NCI-H1417 (cell line): ENCODE measurements around the gene UNC13C.
"Not testable (repeated sequence)": the region's sequence is repeated elsewhere in the genome, so short reads cannot be mapped to it uniquely, and the experiment has no call there.

Experiments used
- DNase-seq, 3 experiments: peaks; one replicate each; lab custom pipeline; 2025; lab: John Stamatoyannopoulos, UW

UNC13C gene

DNA sequence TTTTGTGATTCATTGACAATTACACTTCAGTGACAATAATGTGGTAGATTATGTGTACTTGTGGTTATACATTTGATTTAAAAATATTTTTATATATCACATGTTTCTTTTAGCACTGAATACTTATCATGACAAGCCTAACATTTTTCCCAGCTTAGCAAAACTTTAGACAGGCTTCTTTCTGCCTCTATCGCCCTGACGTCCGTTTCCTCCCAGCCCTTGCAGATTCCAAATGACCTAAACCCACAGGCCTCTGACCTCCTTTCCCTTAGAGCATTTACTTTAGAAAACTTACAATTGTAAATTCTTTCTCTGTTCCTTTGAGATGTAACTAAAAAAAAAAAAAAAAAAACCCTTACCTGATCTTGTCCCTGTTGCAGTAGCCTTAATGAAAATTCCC, 326.1 kb downstream of the UNC13C start:
- no peak for DNase-seq

DNA sequence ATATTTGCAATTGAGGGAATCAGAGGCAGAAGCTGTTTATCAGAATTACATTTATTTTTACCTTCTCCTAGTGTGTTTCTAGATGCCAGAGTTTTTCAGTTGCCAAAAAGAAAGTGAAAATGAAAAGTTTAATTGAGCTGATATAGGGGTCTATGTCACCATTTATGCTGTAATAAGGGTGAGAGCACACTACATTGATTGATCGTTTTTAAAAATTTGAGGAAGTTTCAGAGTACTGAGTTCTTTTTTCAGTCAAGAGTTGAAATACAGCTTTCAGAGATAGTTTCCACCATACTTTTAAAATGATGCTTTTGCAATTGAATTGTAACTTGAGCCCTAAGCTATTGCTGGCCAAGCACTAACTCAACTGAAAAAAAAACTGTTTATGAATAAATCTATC, 326.9 kb downstream of the UNC13C start:
- DNase-seq: no peak

DNA sequence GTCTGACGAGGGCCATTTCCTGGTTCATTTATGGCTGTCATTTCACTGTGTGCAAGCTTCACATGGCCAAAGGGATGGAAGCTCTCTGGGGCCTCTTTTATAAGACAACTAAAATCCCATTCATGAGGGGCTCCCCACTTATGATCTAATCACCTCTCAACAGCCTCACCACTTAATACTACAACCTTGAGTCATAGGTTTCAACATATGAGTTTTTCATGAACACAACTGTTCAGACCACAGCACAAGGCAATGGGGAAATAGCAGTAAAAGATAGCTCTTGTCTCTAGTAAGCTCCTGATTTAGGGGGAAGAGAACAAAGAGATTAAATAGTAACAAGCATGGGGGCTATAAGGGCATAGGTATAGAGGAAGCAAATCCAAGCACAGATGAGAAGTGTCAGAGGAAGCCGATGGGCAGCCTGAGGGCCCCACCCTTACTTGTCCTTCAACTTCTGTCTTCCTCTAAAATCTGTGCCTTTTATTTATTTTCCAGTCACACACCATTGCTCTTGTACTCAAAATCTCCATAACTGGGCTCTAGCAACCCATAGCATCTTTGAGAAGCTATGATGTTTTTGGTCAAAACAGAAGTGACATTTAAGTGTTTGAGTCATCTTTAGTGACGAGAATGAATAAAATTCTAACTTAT, 329.1 kb downstream of the UNC13C start:
- DNase-seq: no peak

DNA sequence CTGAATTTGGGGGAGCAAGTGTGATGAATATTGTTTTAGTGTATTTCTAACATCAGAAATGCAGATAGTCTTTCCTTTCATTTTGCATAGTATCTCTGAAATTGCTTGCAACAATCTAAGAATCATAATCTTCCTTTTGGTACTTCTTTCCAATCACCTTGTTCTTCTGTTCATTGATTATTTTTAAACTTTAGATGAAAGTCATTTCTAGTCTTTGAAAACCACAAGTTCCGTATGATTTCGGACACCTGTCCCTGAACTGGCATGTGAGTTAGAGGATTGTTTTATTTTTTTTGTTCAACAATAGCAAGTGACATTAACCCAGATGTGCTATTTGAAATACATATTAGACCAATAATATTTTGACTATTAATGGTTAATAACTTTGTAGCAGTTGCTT, 329.7 kb downstream of the UNC13C start:
- no peak for DNase-seq

DNA sequence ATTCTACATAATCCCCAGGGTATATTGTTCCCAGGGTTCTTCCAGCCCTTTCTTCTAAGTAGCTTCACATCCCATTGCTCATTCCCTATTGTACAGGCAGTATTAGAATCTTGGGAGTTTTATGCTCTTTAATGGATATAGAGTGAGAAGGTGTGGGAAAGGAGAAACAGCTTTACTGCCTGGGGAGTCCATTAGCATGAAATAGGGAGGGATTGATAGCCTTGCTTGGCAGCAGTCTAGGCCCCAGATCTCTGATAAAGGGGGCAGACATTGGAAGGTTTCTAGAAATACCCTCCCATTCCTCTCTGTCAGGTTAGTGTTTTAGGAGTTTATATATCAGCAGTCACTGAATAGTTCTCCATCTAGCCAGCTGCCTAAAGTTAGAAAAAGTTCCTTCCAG, 334.3 kb downstream of the UNC13C start:
- DNase-seq: no peak

DNA sequence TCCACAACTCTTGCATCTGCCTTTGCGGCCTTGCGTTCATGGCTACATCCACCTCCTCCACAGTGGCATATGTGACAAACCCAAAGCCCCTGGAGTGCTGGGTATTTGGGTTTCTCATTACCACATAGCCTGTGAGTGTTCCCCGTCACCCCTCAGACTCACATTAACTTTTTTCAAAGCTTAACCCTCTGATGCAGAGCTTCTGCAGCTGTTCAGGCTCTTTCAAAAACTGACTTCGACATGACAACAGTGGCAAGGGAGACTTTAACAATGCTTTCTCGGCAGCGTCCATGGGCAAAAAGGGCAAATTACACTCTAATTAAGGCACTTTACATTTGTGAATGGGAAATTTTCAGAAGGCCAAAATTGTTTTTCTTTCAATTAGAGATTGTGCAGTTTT, 343.2 kb downstream of the UNC13C start:
- DNase-seq: no peak

DNA sequence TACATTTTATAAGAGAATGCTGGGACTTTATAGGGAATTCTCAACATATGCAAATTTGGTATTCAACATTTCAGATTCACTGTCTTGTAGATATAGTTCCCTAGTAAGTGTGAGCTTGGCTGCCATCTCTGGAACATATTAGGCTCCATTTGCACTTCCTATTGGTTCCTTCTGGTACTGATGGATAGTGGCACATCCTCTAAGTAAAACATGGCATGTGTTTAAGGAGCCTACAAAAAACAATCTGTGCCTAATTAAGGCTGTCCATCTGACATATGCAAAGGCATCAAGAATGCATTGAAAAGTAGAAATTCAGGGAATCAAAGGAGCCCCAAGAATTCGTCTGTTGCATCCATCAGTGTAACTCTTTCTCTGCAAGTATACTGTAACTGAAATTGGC, 344.1 kb downstream of the UNC13C start:
- DNase-seq: no peak

DNA sequence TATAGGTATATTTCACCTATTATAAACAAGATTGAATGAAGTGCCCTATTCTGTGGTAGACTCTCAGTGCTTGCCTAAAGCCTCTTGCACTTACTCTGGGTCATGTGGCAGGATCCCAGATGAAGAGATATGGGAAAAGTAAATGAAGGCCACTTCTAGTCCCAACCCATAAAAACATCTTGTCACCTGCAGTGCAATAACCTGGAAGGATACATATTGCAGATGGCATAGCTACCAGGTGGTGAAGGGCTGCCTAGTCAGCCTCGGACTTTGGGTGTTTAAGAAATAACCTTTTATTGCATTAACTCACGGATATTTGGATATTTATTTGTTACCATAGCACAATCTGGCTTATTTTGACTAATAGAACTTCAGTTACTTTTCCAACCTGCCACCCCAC, 367.1 kb downstream of the UNC13C start:
- peak in 1 of 3 experiments; percentile 0 for DNase-seq

DNA sequence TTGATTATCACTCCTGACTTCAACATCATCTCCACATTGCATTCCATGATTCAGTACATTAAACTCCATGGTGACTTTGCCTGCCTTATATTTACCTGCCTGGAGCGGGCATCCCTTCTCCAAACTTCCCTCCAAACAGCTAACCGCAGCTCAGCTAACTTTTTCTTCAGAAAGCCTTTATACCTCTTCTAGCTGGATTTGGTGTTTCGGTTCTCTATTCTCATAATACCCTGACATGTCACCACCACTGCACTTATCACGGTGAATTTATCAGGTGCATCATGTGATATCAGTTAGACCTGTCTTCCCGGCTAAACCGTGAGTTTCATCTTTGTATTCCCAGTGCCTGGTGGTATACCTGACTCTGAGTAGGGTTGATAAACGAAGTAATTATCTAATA, 367.6 kb downstream of the UNC13C start:
- no peak for DNase-seq

DNA sequence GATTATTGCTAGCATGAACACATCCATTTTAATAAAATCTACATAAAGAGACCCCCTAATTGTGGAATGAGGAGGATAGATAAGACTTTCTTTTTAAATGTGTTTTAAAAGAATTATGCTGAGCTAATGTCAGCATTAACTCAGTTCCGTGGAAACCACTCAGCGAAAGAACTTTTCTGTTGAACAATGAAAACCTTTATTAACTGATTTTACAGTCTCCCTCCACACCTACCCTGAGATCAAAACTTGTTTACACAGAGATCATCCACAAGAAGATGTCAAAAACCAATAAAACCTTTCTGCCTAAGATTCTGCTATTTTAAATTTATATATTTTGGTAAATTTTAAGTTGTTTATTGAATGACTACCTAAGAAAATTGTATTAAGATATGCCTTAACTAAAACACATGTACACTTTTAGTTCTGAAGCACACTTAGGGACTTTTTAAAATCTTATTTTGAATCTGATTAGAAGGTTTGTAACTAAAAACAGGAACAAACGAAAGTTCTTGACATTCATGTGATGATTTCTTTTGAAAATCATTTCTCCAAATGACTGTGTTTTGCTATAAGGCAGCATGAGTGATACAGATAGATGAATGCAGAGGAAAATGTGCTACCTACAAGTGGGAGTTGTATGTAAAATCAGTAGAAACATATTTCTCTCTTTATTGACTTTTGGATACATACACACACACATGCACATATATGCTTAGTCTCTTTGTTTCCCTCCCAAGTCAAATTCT, 369.0 kb downstream of the UNC13C start:
- DNase-seq: no peak

DNA sequence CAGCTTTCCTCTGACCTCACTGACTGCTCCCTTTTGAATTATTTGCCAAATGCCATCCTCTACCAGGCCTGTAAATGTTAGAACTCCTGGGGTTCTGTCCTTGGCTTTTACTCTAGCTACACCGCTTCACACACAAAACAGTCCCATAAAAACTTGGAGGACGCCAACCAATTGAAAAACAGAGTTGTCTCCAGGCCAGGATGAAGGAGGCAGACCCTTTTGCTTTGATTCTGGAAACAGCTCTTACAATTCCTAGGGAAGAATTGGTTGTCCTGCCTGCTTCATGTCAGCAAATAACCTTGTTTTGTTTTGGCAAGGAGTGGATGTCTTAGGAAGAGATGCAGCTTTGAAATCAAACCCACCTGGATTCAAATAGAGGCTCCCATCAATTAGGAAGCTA, 375.5 kb downstream of the UNC13C start:
- DNase-seq: no peak

DNA sequence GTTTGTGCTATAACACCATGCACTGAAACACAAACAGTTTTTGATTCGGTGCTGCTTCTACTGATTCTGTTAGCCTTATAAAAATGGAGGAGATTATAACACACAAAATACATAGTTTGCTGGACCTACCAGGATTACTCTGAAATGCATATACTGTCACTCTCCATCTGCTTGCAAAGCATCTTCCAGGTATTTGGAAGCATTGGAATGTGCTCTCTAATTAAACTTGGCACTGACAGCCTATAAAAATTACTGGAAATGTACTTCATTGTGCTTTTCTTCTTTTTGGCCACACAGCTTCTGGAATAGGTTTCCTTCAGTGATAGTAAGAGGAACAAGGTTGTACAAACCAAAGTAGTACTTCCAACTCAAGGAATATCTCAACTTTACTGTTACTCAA, 376.1 kb downstream of the UNC13C start:
- no peak for DNase-seq

DNA sequence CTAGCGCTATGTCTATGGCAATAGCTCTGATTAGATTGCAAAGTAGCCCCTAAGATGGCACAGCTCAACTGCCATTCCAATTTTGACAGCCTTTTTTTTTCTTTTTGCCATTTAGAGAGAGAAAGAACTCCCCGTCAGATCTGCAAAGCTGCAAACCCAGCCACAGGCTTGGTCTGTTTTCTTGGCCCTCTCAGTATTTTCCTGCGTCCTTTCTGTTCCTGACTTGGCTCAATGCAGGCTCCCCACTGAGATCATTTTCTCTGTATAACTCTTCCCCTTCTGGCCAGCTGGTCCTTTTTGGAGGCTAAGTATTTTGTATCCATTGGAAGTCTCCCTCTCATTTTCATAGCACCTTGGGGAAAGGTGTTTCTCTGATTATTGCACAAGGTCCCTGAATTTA, 386.7 kb downstream of the UNC13C start:
- peak in 1 of 3 experiments; percentile 17 for DNase-seq

DNA sequence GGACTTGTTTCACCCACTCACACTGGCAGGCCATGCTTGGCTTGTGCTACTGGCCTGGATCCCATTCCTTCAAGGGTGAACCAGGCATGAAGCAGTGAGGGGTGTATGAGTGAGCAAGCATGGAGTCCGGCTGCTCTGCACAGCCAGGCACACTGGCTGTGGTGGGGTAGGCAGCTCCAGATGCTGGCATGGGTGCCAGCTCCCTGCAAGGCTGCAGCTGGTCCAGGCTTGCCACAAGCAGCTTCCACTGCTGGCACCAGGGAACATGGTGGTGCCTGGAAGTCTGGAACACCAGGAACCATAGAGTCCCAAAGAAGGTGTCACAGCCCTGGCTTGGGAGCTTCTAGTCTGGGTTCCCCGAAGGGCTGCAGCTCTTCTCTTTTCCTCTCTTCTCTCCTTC, 395.1 kb downstream of the UNC13C start:
- no peak for DNase-seq

DNA sequence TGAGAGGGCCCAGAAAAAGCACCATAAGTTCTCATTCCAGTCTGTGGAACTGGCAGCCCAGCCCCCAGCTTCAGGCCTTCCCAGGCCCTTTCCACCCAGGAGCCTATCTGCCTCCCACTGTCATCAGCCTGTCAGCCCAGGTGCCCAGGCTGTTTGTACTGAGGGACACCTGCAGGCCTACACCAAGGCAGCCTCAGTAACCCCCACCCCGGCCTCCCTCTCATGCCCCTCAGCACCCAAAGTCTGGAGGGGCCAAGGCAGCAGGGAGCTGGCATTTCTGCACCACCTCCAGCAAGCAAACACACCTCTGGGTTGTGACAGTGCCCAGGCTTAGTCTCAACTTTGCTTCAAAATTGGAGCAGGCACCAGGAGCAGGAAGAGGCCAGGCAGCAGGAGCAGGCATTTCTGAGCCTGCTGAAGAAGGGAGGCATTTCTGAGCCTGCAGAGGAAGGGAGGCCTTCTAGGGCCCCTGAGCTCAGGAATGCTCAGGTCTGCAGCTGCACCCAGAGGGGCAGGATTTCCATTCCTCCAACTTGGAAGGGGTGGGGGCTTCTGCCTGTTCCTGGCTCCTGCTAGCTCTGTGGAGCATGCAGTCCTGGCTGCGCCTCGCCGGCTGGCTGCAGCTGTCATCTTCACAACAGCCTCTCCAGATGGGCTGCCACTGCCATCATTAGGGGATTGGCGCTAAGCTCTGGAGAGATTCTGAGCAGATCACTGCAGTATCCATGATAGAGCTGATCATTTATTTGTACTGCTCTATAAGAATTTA, 396.1 kb downstream of the UNC13C start:
- DNase-seq: no peak

DNA sequence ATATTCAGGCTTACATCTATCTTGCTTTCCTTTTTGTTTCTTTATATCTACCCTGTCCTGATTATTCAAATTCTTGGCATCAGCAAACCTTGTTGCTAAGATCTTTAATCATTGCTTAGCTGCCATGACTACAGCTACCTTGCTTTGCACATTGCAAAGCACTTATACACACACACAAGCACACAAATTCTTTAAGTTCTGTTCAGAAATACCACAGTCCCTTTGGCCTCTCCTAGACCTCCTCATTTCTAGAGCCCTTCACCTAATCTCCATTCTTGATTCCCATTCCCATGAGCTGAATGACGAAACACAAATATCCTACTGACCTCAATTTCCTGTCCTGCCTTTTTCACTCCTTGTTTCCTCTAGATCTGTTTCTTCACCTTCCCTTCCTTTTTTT, 409.6 kb downstream of the UNC13C start:
- DNase-seq: no peak

DNA sequence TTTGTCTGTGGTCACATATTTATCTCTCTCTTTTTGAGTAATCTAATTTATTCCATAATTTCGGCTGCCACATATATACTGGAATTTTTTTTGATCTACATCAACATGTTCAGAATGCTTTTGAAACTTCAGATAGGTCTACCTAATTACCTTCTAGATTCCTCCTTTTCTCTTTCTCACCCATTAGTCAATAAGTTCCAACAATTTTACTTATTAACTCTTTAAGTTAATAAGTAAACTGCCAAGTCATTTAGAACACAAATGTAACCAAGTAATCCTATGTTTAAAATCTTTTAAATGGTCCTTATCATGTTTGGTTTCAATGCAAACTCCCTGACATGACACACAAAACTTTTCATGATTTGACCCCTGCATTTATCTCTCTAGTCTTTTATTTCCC, 410.5 kb downstream of the UNC13C start:
- DNase-seq: no peak

DNA sequence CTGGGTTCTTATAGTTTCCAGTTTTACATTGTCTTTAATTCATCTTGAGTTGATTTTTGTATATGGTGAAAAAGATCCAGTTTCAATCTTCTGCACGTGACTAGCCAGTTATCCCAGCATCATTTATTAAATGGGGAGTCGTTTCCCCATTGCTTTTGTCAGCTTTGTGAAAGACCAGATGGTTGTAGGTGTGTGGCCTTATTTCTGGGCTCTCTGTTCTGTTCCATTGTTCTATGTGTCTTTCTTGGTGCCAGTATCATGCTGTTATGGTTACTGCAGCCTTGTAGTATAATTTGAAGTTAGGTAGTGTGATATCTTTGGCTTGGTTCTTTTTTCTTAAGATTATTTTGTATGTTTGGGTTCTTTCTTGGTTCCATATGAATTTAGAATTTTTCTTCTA, 432.2 kb downstream of the UNC13C start:
- DNase-seq: no peak

DNA sequence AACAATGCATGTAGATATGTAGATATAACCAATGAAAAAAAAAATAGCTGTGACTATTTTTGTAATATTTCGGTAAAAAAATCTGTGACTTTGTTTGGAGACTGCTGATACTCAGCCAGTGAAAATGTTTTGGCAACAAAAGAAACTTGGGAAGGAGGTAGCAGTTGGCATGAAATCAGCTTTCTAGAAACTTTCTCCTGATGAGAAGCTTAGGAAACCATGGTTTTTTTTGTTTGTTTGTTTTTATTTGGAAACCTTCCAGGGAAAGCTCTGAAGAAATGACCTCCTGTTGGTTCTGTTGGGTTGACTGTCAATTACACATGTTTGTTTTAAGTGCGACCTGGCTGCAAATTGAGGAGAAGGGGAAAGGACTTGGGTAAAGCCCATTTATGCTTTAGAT, 445.9 kb downstream of the UNC13C start:
- no peak for DNase-seq

DNA sequence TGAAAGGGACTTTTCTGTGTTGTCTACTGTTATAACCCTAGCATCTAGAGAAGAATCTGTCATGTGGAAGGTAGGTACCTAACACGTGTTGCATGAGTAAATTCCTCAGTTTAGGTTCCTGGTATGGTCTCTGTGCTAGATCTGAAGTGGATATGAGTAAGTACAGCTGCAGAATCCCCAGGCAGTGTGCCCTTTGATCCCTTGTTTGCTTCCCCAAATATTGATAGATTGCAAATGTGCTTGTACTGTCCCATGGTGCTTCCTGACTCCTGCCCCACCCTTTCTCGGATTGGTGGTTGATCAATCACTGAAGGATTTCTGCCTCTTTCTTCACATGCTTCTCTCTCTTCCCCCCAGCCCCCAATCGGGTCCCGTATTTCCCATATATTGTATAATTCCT, 450.4 kb downstream of the UNC13C start:
- no peak for DNase-seq

DNA sequence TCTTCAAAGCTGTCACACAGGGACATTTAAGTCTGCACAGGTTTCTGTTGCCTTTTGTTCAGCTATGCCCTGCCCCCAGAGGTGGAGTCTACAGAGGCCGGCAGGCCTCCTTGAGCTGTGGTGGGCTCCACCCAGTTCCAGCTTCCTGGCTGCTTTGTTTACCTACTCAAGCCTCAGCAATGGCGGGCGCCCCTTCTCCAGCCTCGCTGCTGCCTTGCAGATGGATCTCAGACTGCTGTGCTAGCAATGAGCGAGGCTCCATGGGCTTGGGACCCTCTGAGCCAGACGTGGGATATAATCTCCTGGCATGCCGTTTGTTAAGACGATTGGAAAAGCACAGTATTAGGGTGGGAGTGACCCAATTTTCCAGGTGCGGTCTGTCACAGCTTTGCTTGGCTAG, 472.0 kb downstream of the UNC13C start:
- DNase-seq: not testable (repeated sequence)

DNA sequence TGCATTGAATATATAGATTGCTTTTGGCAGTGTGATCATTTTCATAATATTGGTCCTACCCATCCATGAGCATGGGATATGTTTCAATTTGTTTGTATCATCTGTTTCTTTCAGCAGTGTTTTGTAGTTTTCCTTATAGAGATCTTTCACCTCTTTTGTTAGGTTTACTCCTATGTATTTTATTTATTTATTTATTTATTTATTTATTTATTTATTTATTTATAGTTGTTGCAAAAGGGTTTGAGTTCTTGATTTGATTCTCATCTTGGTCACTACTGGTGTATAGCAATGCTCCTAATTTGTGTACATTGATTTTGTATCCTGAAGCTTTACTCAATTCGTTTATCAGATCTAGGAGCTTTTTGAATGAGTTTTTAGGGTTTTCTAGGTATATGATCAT, 478.2 kb downstream of the UNC13C start:
- DNase-seq: no peak

DNA sequence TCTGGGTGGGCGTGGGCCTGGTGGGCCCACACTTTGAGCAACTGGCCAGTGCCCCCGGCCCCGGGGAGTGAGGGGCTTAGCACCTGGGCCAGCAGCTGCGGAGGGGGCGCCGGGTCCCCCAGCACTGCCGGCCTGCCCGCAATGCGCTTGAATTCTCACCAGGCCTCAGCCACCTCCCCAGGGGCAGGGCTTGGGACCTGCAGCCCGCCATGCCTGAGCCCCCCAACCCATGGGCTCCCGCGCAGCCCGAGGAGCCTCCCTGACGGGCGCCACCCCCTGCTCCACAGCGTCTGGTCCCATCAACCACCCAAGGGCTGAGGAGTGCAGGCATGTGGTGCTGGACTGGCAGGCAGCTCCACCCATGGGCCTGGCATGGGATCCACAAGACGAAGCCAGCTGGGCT, 484.3 kb downstream of the UNC13C start:
- no peak for DNase-seq
